ENCODE data around the gene ZNF311. TPM values are rescaled to one million over a fixed set of nuclear protein-coding genes. Genes with fewer than 3 reads are reported as not detected.
"Not testable (repeated sequence)": the region's sequence is repeated elsewhere in the genome, so short reads cannot be mapped to it uniquely, and the experiment has no call there.

Gene ZNF311
- total RNA-seq, 1 donor from 2014 or later = 8.9 TPM

DNA sequence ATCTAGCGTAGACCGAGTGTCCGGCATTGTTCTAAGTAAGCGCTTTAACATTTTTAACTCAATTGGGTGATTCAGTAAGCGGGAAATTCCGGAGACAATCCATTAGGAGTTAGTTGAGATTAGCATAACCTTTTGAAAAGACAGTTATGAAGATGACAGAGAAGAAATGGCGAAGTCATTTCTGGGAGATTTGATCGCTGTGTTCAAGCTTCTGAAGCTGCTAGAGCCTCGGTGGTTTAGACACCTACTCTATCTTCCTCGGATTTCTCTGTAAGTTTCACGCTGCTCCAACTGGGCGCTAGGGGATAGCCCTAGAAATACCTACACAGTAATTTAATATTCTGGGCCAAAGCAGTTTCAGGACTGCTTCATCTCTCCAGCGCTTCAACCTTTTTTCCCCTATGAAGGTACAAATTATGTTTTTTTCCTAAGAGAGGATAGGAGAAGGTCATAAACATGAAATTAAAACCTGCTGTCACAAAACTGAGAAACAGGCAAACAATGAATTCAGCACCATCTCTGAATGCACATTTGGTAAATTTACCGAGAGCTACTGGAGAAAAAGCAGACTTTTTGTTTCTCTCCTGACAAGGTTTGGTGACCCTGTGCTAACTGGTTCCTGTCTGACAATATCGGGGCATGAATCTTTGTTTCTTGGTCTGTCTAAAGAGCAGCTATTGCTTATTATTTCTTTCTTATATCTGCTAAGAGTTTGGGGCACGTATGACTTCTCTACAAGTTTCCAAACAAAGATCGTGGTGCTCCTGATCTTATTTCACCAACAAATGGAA, 22.4 kb downstream of the ZNF311 start:
- no peak for DNase-seq

- peak; percentile 51 for DNase-seq
Measured at GRCh38 chr6:28981833-28982475, 23.2 kb downstream of the ZNF311 start.

GRCh38 chr6:28981431-28981832, 23.7 kb downstream of the ZNF311 start:
- peak; percentile 3 for DNase-seq

GRCh38 chr6:28980852-28981430, 24.2 kb downstream of the ZNF311 start:
- DNase-seq = peak; percentile 6

- DNase-seq = no peak
Measured at GRCh38 chr6:28980137-28980851, 24.8 kb downstream of the ZNF311 start.

- DNase-seq = no peak
Measured at GRCh38 chr6:28979679-28980078, 25.4 kb downstream of the ZNF311 start.

- DNase-seq = no peak
Measured at GRCh38 chr6:28978959-28979561, 26.1 kb downstream of the ZNF311 start.

- DNase-seq = no peak
Measured at GRCh38 chr6:28978133-28978491, 27.0 kb downstream of the ZNF311 start.

- DNase-seq = peak; percentile 9
Measured at GRCh38 chr6:28977341-28978132, 27.6 kb downstream of the ZNF311 start.

DNA sequence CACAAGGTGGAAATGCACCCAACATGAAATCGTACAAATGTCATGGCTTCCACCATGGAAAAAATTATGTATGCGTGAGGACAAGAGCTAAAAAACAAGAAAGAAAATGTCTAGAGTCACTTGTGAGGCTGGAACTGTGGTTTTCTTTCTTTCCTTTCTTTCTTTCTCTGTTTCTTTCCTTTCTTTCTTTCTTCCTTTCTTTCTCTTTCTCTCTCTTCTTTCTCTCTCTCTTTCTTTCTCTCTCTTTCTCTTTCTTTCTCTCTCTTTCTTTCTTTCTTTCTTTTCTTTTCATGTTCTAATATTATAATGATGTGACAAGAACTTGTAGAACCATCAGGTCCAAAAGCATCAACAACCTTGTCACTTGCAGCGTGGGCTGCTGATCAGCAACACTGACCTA, 28.4 kb downstream of the ZNF311 start:
- no peak for DNase-seq

GRCh38 chr6:28974505-28974904, 30.6 kb downstream of the ZNF311 start:
- no peak for DNase-seq

DNA sequence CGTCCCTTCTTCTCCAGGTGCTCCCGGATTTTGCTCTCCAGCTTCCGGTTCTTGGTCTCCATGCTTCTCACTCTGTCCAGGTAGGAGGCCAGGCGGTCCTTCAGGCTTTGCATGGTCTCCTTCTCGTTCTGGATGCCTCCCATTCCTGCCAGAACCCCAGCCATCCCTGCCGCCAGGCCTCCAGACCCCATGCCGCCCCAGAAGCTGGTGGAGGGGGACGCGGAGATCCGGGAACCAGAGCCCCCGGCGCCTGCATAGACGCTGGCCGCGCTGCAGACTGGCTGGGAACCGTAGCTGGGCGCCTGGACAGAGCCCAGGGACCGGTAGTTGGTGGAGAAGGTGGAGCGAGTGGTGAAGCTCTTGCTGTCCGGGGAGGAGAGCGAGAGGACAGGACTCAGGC, 35.1 kb downstream of the ZNF311 start:
- not testable (repeated sequence) for DNase-seq

DNA sequence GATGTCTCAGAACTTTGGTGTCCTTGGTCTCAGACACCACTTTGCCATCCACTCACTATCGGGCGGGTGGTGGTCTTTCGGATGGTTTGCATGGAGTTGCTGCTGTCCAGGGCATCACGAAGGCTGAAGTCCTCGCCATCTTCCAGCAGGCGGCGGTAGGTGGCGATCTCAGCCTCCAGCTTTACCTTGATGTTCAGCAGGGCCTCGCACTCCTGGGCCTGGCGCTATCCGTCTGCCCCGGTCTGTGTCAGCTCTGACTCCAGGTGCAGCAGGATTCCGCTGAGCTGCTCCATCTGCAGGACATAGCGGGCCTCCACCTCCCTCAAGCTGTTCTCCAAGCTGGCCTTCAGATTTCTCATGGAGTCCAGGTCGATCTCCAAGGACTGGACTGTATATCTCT, 36.0 kb downstream of the ZNF311 start:
- DNase-seq = no peak

- no peak for DNase-seq
Measured at GRCh38 chr6:28968476-28968875, 36.6 kb downstream of the ZNF311 start.

GRCh38 chr6:28965706-28966105, 39.4 kb downstream of the ZNF311 start:
- DNase-seq = no peak

GRCh38 chr6:28960846-28961500, 44.1 kb downstream of the ZNF311 start:
- no peak for DNase-seq

DNA sequence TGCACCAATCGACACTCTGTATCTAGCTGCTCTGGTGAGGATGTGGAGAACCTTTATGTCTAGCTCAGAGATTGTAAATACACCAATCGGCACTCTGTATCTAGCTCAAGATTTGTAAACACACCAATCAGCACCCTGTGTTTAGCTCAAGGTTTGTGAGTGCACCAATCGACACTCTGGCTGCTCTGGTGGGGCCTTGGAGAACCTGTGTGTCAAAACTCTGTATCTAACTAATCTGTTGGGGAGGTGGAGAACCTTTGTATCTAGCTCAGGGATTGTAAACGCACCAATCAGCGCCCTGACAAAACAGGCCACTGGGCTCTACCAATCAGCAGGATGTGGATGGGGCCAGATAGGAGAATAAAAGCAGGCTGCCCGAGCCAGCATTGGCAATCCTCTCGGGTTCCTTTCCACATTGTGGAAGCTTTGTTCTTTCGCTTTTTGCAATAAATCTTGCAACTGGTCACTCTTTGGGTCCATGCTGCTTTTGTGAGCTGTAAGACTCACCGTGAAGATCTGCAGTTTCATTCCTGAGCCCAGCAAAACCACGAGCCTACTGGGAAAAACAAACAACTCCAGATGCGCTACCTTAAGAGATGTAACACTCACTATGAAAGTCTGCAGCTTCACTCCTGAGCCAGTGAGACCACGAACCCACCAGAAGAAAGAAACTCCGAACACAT, 46.4 kb downstream of the ZNF311 start:
- DNase-seq = not testable (repeated sequence)

DNA sequence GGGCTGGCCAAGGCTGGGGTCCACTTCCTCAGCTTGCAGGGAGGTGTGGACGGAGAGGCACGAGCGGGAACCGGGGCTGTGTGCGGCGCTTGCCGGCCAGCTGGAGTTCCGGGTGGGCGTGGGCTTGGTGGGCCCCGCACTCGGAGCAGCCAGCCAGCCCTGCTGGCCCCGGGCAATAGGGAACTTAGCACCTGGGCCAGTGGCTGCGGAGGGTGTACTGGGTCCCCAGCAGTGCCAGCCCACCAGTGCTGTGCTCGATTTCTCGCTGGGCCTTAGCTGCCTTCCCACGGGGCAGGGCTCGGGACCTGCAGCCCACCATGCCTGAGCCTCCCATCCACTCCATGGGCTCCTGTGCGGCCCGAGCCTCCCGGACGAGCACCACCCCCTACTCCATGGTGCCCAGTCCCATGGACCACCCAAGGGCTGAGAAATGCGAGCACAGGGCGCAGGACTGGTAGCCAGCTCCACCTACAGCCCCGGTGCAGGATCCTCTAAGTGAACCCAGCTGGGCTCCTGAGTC, 47.3 kb downstream of the ZNF311 start:
- not testable (repeated sequence) for DNase-seq

- no peak for DNase-seq
Measured at GRCh38 chr6:28956331-28956730, 48.8 kb downstream of the ZNF311 start.

GRCh38 chr6:28953585-28954258, 51.4 kb downstream of the ZNF311 start:
- no peak for DNase-seq

All from occipital lobe (tissue), 2 donors.